HEK293 (cell line): ENCODE data around the gene UAP1.

Experiments
- CTCF ChIA-PET: fragments of 350-600 bp; formaldehyde crosslinking; extraction: SDS; loops from one replicate; lab custom pipeline; 2021; ENCODE audit warnings: antibody characterized with exemption; lab: Yijun Ruan, JAX
- POLR2A ChIA-PET: fragments of 300-600 bp; formaldehyde crosslinking; extraction: SDS; loops from one replicate; lab custom pipeline; 2020; ENCODE audit warnings: antibody characterized with exemption, inconsistent platforms; lab: Yijun Ruan, JAX
- H3K27ac ChIP-seq: fragments of 200-500 bp; sonication (Bioruptor generic); 2 replicates; pipeline ENCODE4 v1.5.1; 2014; ENCODE audit warnings: low read depth, low read length, control low read depth, inconsistent platforms; ENCODE audit errors: extremely low read depth
- H3K36me3 ChIP-seq, 2 experiments: fragments of 200-500 bp in 1 of 2; sonication (Bioruptor generic) in 1 of 2; 1 replicate in 1 of 2; 2 replicates in 1 of 2; pipeline ENCODE4 v1.5.1; 2014 to 2017; ENCODE audit warnings: inconsistent platforms in 2 of 2, low read length in 2 of 2; ENCODE audit not compliant: control insufficient read depth in 2 of 2, insufficient read depth in 1 of 2
- H3K4me1 ChIP-seq: fragments of 200-500 bp; sonication (Bioruptor generic); 2 replicates; pipeline ENCODE4 v1.5.1; 2014; ENCODE audit warnings: mild to moderate bottlenecking, low read length, inconsistent platforms; ENCODE audit not compliant: control insufficient read depth, insufficient read depth
- H3K4me3 ChIP-seq: 2 replicates; pipeline ENCODE4 v1.5.1; 2011; ENCODE audit warnings: low read depth, mild to moderate bottlenecking, control low read depth, low read length, moderate library complexity
- H3K9me3 ChIP-seq: fragments of 200-500 bp; sonication (Bioruptor generic); 2 replicates; pipeline ENCODE4 v1.5.1; 2014; ENCODE audit warnings: low read depth, low read length, inconsistent platforms; ENCODE audit not compliant: control insufficient read depth, insufficient read depth
- GLI2 ChIP-seq: fragments of 450-650 bp; formaldehyde crosslinking; IDR thresholded peaks from 2 replicates; pipeline ENCODE4; 2017; ENCODE audit warnings: missing biosample characterization, missing genetic modification characterization, low read depth, borderline replicate concordance
- IKZF3 ChIP-seq: fragments of 450-650 bp; IDR thresholded peaks from 2 replicates; pipeline ENCODE4 v1.5.0; 2018; ENCODE audit warnings: missing biosample characterization, mild to moderate bottlenecking, missing genetic modification characterization, moderate library complexity
- KLF16 ChIP-seq: fragments of 450-650 bp; formaldehyde crosslinking; IDR thresholded peaks from 2 replicates; pipeline ENCODE4 v1.5.1; 2017; ENCODE audit warnings: missing biosample characterization, missing genetic modification characterization
- SCRT2 ChIP-seq: fragments of 450-650 bp; formaldehyde crosslinking; IDR thresholded peaks from 2 replicates; pipeline ENCODE4 v1.5.1; 2016; ENCODE audit warnings: missing biosample characterization, missing genetic modification characterization
- ZBTB8A ChIP-seq: fragments of 450-650 bp; formaldehyde crosslinking; IDR thresholded peaks from 2 replicates; pipeline ENCODE4 v1.5.1; 2016; ENCODE audit warnings: missing biosample characterization, missing genetic modification characterization
- ZFHX2 ChIP-seq: fragments of 450-650 bp; formaldehyde crosslinking; conservative IDR thresholded peaks from 2 replicates; pipeline ENCODE4 v1.5.1; 2016; ENCODE audit warnings: missing biosample characterization, missing genetic modification characterization
- ZFP41 ChIP-seq: fragments of 450-650 bp; formaldehyde crosslinking; IDR thresholded peaks from 2 replicates; pipeline ENCODE4 v1.5.1; 2016; ENCODE audit warnings: missing biosample characterization, missing genetic modification characterization, borderline replicate concordance
- ZNF155 ChIP-seq: fragments of 450-650 bp; formaldehyde crosslinking; IDR thresholded peaks from 2 replicates; pipeline ENCODE4 v1.5.1; 2016; ENCODE audit warnings: missing biosample characterization, missing genetic modification characterization
- ZNF174 ChIP-seq: fragments of 450-650 bp; formaldehyde crosslinking; IDR thresholded peaks from 2 replicates; pipeline ENCODE4 v1.5.0; 2017; ENCODE audit warnings: missing biosample characterization, mild to moderate bottlenecking, missing genetic modification characterization
- ZNF350 ChIP-seq: fragments of 450-650 bp; formaldehyde crosslinking; IDR thresholded peaks from 2 replicates; pipeline ENCODE4 v1.5.0; 2017; ENCODE audit warnings: missing biosample characterization, mild to moderate bottlenecking, missing genetic modification characterization
- ZNF416 ChIP-seq: fragments of 450-650 bp; formaldehyde crosslinking; IDR thresholded peaks from 2 replicates; pipeline ENCODE4 v1.5.1; 2016; ENCODE audit warnings: missing biosample characterization, missing genetic modification characterization
- ZNF426 ChIP-seq: fragments of 450-650 bp; formaldehyde crosslinking; IDR thresholded peaks from 2 replicates; pipeline ENCODE4 v1.5.1; 2017; ENCODE audit warnings: missing biosample characterization, missing genetic modification characterization, mild to moderate bottlenecking, inconsistent platforms, moderate library complexity
- ZNF549 ChIP-seq: fragments of 450-650 bp; IDR thresholded peaks from 2 replicates; pipeline ENCODE4 v1.5.1; 2018; ENCODE audit warnings: missing biosample characterization, missing genetic modification characterization, mild to moderate bottlenecking, inconsistent platforms, moderate library complexity
- ZNF560 ChIP-seq: fragments of 450-650 bp; formaldehyde crosslinking; IDR thresholded peaks from 2 replicates; pipeline ENCODE4 v1.5.1; 2017; ENCODE audit warnings: missing biosample characterization, missing genetic modification characterization, borderline replicate concordance
- ZSCAN16 ChIP-seq: fragments of 450-650 bp; formaldehyde crosslinking; IDR thresholded peaks from 2 replicates; pipeline ENCODE4 v1.5.1; 2016; ENCODE audit warnings: missing biosample characterization, missing genetic modification characterization
- ZSCAN23 ChIP-seq: fragments of 450-650 bp; formaldehyde crosslinking; IDR thresholded peaks from 2 replicates; pipeline ENCODE4 v1.5.1; 2016; ENCODE audit warnings: missing biosample characterization, missing genetic modification characterization
- ZSCAN30 ChIP-seq: fragments of 450-650 bp; IDR thresholded peaks from 2 replicates; pipeline ENCODE4 v1.5.1; 2018; ENCODE audit warnings: missing biosample characterization, mild to moderate bottlenecking, missing genetic modification characterization, moderate library complexity
- TF ChIP-seq, protein P1 (sequence below): fragments of 450-650 bp; formaldehyde crosslinking; IDR thresholded peaks from 2 replicates; pipeline ENCODE4 v1.5.1; 2016; ENCODE audit warnings: missing biosample characterization, missing genetic modification characterization, borderline replicate concordance
- TF ChIP-seq, protein P2 (sequence below): fragments of 450-650 bp; formaldehyde crosslinking; IDR thresholded peaks from 2 replicates; pipeline ENCODE4 v1.5.1; 2016; ENCODE audit warnings: missing biosample characterization, missing genetic modification characterization
- TF ChIP-seq, protein P3 (sequence below): fragments of 450-650 bp; formaldehyde crosslinking; IDR thresholded peaks from 2 replicates; pipeline ENCODE4 v1.5.1; 2016; ENCODE audit warnings: missing biosample characterization, missing genetic modification characterization, low read depth
- TF ChIP-seq, protein P4 (sequence below): fragments of 450-650 bp; formaldehyde crosslinking; IDR thresholded peaks from 2 replicates; pipeline ENCODE4 v1.5.1; 2016; ENCODE audit warnings: missing biosample characterization, missing genetic modification characterization
- TF ChIP-seq, protein P5 (sequence below): fragments of 450-650 bp; formaldehyde crosslinking; IDR thresholded peaks from 2 replicates; pipeline ENCODE4 v1.5.1; 2016; ENCODE audit warnings: missing biosample characterization, missing genetic modification characterization
- TF ChIP-seq, protein P6 (sequence below): fragments of 450-650 bp; formaldehyde crosslinking; IDR thresholded peaks from 2 replicates; pipeline ENCODE4 v1.5.1; 2017; ENCODE audit warnings: missing biosample characterization, missing genetic modification characterization

UAP1 gene

DNA sequence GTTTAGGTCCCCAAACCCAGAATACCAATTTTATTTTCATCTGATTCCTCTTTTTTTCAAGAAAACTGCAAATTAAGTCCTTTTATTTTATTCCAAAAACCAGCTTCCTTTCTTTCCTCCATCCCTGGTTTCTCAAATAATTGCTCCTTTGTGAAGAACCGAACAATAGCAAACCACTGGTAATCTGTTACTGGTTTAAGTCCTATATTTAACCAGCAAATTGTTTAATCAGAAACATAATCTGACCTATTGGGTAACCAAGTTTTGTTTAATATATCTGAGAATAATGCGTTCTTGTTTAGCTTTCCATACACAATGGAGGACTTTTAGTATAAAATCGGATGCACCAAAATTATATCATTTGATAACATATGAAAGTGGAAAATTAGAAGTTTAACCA is 57.6 kb downstream of the UAP1 start:
- H3K9me3 ChIP-seq: no peaks in the 10 kb centered on the region
- no peak overlapping the region for H3K4me3 ChIP-seq
- H3K27ac ChIP-seq: no peak overlapping the region
- TF ChIP-seq ZNF155 (tag by site-specific recombination) (no peak), ZNF174 (tag by site-specific recombination) (no peak), ZFHX2 (tag by site-specific recombination) (no peak), ZNF426 (tag by site-specific recombination) (no peak), ZSCAN16 (tag by site-specific recombination) (no peak), ZNF416 (no peak), ZFP41 (tag by site-specific recombination) (no peak), IKZF3 (tag by site-specific recombination) (no peak), ZSCAN30 (tag by site-specific recombination) (no peak), SCRT2 (tag by site-specific recombination) (no peak)
- TF ChIP-seq, all 188 proteins: peak for 0
- CTCF ChIA-PET: no interaction called here
- H3K4me1 ChIP-seq: no peaks in the 10 kb centered on the region
- POLR2A ChIA-PET: no interaction called here
- H3K36me3 ChIP-seq: no peaks in the 10 kb centered on the region

DNA sequence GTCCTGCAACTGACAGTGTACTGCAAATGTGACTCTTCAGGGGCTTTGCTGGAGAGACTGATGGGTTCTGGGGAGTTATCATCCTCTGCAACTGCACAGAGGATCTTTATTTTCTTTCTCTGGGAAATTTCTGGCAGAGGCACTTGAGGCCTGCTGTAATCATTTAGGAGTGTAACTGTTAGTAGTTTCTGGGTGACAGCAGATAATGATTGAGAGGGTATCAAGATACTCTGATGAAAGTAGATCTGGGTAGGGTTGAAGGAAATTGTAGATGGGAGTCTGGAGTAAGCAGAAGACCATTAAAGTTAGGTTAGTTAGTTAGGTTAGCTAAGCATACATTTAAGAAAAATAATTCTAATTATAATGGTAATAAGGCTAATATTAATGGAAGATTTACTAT is 59.7 kb downstream of the UAP1 start:
- Histone ChIP-seq H3K27ac (no peak overlapping the region), H3K9me3 (no peaks in the 10 kb centered on the region), H3K4me1 (no peaks in the 10 kb centered on the region), H3K36me3 (no peaks in the 10 kb centered on the region), H3K4me3 (no peak overlapping the region)
- POLR2A ChIA-PET: no interaction called here
- CTCF ChIA-PET: interaction anchor here (0.5 to 0.8 kb wide), 2 partner anchors 16 to 753 kb away, joined by 3 to 4 read pairs; no protein-coding TSS in a partner anchor
- TF ChIP-seq, protein P1, sequence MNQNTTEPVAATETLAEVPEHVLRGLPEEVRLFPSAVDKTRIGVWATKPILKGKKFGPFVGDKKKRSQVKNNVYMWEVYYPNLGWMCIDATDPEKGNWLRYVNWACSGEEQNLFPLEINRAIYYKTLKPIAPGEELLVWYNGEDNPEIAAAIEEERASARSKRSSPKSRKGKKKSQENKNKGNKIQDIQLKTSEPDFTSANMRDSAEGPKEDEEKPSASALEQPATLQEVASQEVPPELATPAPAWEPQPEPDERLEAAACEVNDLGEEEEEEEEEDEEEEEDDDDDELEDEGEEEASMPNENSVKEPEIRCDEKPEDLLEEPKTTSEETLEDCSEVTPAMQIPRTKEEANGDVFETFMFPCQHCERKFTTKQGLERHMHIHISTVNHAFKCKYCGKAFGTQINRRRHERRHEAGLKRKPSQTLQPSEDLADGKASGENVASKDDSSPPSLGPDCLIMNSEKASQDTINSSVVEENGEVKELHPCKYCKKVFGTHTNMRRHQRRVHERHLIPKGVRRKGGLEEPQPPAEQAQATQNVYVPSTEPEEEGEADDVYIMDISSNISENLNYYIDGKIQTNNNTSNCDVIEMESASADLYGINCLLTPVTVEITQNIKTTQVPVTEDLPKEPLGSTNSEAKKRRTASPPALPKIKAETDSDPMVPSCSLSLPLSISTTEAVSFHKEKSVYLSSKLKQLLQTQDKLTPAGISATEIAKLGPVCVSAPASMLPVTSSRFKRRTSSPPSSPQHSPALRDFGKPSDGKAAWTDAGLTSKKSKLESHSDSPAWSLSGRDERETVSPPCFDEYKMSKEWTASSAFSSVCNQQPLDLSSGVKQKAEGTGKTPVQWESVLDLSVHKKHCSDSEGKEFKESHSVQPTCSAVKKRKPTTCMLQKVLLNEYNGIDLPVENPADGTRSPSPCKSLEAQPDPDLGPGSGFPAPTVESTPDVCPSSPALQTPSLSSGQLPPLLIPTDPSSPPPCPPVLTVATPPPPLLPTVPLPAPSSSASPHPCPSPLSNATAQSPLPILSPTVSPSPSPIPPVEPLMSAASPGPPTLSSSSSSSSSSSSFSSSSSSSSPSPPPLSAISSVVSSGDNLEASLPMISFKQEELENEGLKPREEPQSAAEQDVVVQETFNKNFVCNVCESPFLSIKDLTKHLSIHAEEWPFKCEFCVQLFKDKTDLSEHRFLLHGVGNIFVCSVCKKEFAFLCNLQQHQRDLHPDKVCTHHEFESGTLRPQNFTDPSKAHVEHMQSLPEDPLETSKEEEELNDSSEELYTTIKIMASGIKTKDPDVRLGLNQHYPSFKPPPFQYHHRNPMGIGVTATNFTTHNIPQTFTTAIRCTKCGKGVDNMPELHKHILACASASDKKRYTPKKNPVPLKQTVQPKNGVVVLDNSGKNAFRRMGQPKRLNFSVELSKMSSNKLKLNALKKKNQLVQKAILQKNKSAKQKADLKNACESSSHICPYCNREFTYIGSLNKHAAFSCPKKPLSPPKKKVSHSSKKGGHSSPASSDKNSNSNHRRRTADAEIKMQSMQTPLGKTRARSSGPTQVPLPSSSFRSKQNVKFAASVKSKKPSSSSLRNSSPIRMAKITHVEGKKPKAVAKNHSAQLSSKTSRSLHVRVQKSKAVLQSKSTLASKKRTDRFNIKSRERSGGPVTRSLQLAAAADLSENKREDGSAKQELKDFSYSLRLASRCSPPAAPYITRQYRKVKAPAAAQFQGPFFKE (tag by site-specific recombination): no peak
- TF ChIP-seq, protein P2, sequence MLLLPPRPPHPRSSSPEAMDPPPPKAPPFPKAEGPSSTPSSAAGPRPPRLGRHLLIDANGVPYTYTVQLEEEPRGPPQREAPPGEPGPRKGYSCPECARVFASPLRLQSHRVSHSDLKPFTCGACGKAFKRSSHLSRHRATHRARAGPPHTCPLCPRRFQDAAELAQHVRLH (tag by site-specific recombination): no peak
- no peak for TF ChIP-seq ZNF560 (tag by site-specific recombination)
- no peak for TF ChIP-seq ZNF549
- TF ChIP-seq ZSCAN23 (tag by site-specific recombination): no peak
- TF ChIP-seq, protein P3, sequence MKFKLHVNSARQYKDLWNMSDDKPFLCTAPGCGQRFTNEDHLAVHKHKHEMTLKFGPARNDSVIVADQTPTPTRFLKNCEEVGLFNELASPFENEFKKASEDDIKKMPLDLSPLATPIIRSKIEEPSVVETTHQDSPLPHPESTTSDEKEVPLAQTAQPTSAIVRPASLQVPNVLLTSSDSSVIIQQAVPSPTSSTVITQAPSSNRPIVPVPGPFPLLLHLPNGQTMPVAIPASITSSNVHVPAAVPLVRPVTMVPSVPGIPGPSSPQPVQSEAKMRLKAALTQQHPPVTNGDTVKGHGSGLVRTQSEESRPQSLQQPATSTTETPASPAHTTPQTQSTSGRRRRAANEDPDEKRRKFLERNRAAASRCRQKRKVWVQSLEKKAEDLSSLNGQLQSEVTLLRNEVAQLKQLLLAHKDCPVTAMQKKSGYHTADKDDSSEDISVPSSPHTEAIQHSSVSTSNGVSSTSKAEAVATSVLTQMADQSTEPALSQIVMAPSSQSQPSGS (tag by site-specific recombination): no peak
- no peak for TF ChIP-seq KLF16 (tag by site-specific recombination)
- TF ChIP-seq, protein P4, sequence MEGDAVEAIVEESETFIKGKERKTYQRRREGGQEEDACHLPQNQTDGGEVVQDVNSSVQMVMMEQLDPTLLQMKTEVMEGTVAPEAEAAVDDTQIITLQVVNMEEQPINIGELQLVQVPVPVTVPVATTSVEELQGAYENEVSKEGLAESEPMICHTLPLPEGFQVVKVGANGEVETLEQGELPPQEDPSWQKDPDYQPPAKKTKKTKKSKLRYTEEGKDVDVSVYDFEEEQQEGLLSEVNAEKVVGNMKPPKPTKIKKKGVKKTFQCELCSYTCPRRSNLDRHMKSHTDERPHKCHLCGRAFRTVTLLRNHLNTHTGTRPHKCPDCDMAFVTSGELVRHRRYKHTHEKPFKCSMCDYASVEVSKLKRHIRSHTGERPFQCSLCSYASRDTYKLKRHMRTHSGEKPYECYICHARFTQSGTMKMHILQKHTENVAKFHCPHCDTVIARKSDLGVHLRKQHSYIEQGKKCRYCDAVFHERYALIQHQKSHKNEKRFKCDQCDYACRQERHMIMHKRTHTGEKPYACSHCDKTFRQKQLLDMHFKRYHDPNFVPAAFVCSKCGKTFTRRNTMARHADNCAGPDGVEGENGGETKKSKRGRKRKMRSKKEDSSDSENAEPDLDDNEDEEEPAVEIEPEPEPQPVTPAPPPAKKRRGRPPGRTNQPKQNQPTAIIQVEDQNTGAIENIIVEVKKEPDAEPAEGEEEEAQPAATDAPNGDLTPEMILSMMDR (tag by site-specific recombination): no peak
- TF ChIP-seq ZNF350 (tag by site-specific recombination): no peak
- TF ChIP-seq ZBTB8A (tag by site-specific recombination): no peak
- TF ChIP-seq, protein P5, sequence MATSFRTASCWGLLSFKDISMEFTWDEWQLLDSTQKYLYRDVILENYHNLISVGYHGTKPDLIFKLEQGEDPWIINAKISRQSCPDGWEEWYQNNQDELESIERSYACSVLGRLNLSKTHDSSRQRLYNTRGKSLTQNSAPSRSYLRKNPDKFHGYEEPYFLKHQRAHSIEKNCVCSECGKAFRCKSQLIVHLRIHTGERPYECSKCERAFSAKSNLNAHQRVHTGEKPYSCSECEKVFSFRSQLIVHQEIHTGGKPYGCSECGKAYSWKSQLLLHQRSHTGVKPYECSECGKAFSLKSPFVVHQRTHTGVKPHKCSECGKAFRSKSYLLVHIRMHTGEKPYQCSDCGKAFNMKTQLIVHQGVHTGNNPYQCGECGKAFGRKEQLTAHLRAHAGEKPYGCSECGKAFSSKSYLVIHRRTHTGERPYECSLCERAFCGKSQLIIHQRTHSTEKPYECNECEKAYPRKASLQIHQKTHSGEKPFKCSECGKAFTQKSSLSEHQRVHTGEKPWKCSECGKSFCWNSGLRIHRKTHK: no peak
- TF ChIP-seq, protein P6, sequence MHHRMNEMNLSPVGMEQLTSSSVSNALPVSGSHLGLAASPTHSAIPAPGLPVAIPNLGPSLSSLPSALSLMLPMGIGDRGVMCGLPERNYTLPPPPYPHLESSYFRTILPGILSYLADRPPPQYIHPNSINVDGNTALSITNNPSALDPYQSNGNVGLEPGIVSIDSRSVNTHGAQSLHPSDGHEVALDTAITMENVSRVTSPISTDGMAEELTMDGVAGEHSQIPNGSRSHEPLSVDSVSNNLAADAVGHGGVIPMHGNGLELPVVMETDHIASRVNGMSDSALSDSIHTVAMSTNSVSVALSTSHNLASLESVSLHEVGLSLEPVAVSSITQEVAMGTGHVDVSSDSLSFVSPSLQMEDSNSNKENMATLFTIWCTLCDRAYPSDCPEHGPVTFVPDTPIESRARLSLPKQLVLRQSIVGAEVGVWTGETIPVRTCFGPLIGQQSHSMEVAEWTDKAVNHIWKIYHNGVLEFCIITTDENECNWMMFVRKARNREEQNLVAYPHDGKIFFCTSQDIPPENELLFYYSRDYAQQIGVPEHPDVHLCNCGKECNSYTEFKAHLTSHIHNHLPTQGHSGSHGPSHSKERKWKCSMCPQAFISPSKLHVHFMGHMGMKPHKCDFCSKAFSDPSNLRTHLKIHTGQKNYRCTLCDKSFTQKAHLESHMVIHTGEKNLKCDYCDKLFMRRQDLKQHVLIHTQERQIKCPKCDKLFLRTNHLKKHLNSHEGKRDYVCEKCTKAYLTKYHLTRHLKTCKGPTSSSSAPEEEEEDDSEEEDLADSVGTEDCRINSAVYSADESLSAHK (tag by site-specific recombination): no peak
- TF ChIP-seq GLI2: no peak
